Smooth muscle cell (in vitro differentiated cells): ENCODE results near the gene OR52E4. TPM values are rescaled to one million over a fixed set of nuclear protein-coding genes. Genes with fewer than 3 reads are reported as not detected.

Experiments
- DNase-seq: peaks from one replicate; lab custom pipeline; 2025; ENCODE audit not compliant: unreplicated experiment; lab: John Stamatoyannopoulos, UW
- H2AFZ ChIP-seq: fragments of 200-600 bp; sonication (generic); 2 replicates; pipeline ENCODE4 v1.6.0; 2016; ENCODE audit warnings: antibody characterized with exemption, low read depth, mild to moderate bottlenecking
- H3F3A ChIP-seq: fragments of 200-600 bp; sonication (generic); 2 replicates; pipeline ENCODE4 v1.6.0; 2017; ENCODE audit warnings: antibody characterized with exemption, low read depth
- H3K27ac ChIP-seq: fragments of 200-600 bp; sonication (generic); 2 replicates; pipeline ENCODE4 v1.5.1; 2016; ENCODE audit warnings: low read depth, mild to moderate bottlenecking
- H3K27me3 ChIP-seq: fragments of 200-600 bp; sonication (generic); 2 replicates; pipeline ENCODE4 v1.6.1; 2016; ENCODE audit warnings: low read depth, mild to moderate bottlenecking
- H3K36me3 ChIP-seq: fragments of 200-600 bp; sonication (generic); 2 replicates; pipeline ENCODE4 v1.5.1; 2016; ENCODE audit warnings: low read depth
- H3K4me1 ChIP-seq: fragments of 200-600 bp; sonication (generic); 2 replicates; pipeline ENCODE4 v1.5.1; 2016; ENCODE audit warnings: low read depth
- H3K4me2 ChIP-seq: fragments of 200-600 bp; sonication (generic); 2 replicates; pipeline ENCODE4 v1.6.0; 2016; ENCODE audit warnings: mild to moderate bottlenecking
- H3K4me3 ChIP-seq: fragments of 200-600 bp; sonication (generic); 2 replicates; pipeline ENCODE4 v1.5.1; 2016; ENCODE audit warnings: mild to moderate bottlenecking
- H3K79me2 ChIP-seq: fragments of 200-600 bp; sonication (generic); 2 replicates; pipeline ENCODE4 v1.6.0; 2016; ENCODE audit warnings: low read depth, mild to moderate bottlenecking
- H3K9ac ChIP-seq: fragments of 200-600 bp; sonication (generic); 2 replicates; pipeline ENCODE4 v1.6.0; 2016; ENCODE audit warnings: low read depth
- H3K9me3 ChIP-seq: fragments of 200-600 bp; sonication (generic); replicated peaks from 2 replicates; pipeline ENCODE4 v1.5.1; 2016; ENCODE audit warnings: low read depth
- H4K20me1 ChIP-seq: fragments of 200-600 bp; sonication (generic); 2 replicates; pipeline ENCODE4 v1.6.0; 2016; ENCODE audit warnings: low read depth
- WGBS: methylation state at CpG from one replicate; pipeline ENCODE4 v1.1.7; 2016; ENCODE audit warnings: low lambda C conversion rate; 5-methylcytosine and 5-hydroxymethylcytosine counted together
- polyA plus RNA-seq: library from polyadenylated mRNA; unstranded; fragments of >200 nt; fragmentation: Nextera tagmentation; extraction: Ambion mirVana; gene quantifications from 2 replicates; pipeline ENCODE4 v1.2.1, GENCODE V29; 2016
- total RNA-seq: library from RNA; depleted of rRNA; stranded (reverse); fragments of >200 nt; gene quantifications from 2 replicates; pipeline ENCODE4 v1.2.3, GENCODE V29; 2014
- TF ChIP-seq, protein P1 (sequence below): fragments of 200-600 bp; sonication (generic); IDR thresholded peaks from 2 replicates; pipeline ENCODE4 v1.5.1; 2017; ENCODE audit warnings: borderline replicate concordance, mild to moderate bottlenecking, antibody characterized with exemption; ENCODE audit not compliant: insufficient read depth, poor library complexity, severe bottlenecking

The OR52E4 gene
- total and polyA plus RNA-seq, 2 experiments from 2014 or later = not detected

DNA sequence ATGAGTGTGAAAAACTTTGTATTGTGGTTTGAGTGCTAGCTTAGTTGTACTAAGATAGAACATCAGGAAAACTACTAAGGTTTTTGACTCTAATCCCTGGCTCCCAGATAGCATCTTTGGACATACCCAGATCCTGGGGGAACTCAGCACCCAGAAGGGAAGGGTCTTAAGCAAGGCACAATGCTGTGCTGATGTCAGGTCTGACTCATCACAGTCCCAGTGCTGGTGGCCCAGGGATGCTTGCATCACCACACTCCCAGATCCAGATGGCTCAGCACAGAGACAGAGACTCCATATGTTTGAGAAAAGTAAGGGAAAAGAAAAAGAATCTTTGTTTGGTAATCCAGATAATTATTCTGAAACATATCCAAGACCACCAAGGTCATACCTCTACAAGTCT is 43.4 kb downstream of the OR52E4 start:
- no peaks in the 10 kb centered on the region for H3F3A ChIP-seq
- TF ChIP-seq, protein P1, sequence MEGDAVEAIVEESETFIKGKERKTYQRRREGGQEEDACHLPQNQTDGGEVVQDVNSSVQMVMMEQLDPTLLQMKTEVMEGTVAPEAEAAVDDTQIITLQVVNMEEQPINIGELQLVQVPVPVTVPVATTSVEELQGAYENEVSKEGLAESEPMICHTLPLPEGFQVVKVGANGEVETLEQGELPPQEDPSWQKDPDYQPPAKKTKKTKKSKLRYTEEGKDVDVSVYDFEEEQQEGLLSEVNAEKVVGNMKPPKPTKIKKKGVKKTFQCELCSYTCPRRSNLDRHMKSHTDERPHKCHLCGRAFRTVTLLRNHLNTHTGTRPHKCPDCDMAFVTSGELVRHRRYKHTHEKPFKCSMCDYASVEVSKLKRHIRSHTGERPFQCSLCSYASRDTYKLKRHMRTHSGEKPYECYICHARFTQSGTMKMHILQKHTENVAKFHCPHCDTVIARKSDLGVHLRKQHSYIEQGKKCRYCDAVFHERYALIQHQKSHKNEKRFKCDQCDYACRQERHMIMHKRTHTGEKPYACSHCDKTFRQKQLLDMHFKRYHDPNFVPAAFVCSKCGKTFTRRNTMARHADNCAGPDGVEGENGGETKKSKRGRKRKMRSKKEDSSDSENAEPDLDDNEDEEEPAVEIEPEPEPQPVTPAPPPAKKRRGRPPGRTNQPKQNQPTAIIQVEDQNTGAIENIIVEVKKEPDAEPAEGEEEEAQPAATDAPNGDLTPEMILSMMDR = no peak
- H3K9ac ChIP-seq = no peak overlapping the region
- H3K4me1 ChIP-seq = no peaks in the 10 kb centered on the region
- no peaks in the 10 kb centered on the region for H4K20me1 ChIP-seq
- no peak for DNase-seq
- no peak overlapping the region for H2AFZ ChIP-seq
- H3K4me2 ChIP-seq = no peak overlapping the region
- H3K27ac ChIP-seq = peak overlapping the region; percentile 19
- H3K36me3 ChIP-seq = no peaks in the 10 kb centered on the region
- H3K9me3 ChIP-seq = no peaks in the 10 kb centered on the region
- H3K79me2 ChIP-seq = no peaks in the 10 kb centered on the region
- no peaks in the 10 kb centered on the region for H3K27me3 ChIP-seq
- H3K4me3 ChIP-seq = no peak overlapping the region

DNA sequence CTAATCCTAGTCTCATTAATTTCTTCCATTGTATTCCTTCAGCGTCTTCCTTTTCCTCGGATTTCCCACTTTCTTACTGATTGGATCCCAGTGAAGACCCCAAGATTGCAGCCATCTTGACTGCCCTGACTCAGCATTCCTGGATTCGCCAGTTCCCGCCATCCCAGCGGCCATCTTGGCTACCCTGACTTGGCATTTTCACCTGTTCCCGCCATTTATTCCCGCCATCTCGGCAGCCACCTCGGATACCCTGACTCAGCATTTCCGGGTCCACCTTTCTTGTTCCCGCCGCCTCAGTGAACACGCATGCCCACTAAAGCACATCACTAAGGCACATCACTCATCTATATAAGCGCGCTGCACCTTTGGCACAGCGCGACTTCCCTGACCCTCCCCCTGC is 47.8 kb downstream of the OR52E4 start:
- H3K27ac ChIP-seq = no peak overlapping the region
- H3K27me3 ChIP-seq = no peaks in the 10 kb centered on the region
- no peaks in the 10 kb centered on the region for H3K9me3 ChIP-seq
- no peaks in the 10 kb centered on the region for H3K79me2 ChIP-seq
- H3K4me3 ChIP-seq = no peak overlapping the region
- DNase-seq = no peak
- H3F3A ChIP-seq = no peaks in the 10 kb centered on the region
- H3K9ac ChIP-seq = no peak overlapping the region
- H3K4me1 ChIP-seq = no peaks in the 10 kb centered on the region
- H3K36me3 ChIP-seq = no peaks in the 10 kb centered on the region
- 97% methylated on average over 17 of the region's 17 CpGs for WGBS
- no peaks in the 10 kb centered on the region for H4K20me1 ChIP-seq
- H3K4me2 ChIP-seq = no peak overlapping the region
- TF ChIP-seq, protein P1 = no peak
- H2AFZ ChIP-seq = no peak overlapping the region

DNA sequence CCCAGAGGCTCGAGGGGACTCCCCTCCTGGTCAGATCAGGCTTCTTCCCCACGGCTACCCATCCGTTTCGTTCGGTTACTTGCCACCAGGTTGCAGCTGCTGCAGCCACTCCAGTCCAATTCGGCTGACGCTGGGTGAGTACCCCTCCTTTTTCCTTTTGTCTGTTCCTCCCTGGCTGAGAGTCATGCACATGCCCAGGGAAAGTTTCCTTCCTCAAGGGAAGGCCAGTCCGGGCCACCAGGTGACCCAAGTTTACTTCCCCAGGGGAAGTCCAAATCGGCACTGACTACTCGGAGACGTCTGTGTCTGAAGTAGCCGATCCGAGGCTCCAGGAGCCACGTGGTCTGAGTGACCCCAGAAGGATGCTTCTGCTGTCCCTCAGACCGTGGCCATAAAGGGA is 48.4 kb downstream of the OR52E4 start:
- Histone ChIP-seq H2AFZ (no peak overlapping the region), H3K4me2 (no peak overlapping the region), H3K4me1 (no peaks in the 10 kb centered on the region), H3K36me3 (no peaks in the 10 kb centered on the region), H4K20me1 (no peaks in the 10 kb centered on the region), H3F3A (no peaks in the 10 kb centered on the region), H3K9me3 (no peaks in the 10 kb centered on the region), H3K9ac (no peak overlapping the region), H3K27me3 (no peaks in the 10 kb centered on the region), H3K27ac (no peak overlapping the region), H3K79me2 (no peaks in the 10 kb centered on the region), H3K4me3 (no peak overlapping the region)
- TF ChIP-seq, protein P1 = no peak
- DNase-seq = no peak
- WGBS = 86% methylated on average over 15 of the region's 15 CpGs

DNA sequence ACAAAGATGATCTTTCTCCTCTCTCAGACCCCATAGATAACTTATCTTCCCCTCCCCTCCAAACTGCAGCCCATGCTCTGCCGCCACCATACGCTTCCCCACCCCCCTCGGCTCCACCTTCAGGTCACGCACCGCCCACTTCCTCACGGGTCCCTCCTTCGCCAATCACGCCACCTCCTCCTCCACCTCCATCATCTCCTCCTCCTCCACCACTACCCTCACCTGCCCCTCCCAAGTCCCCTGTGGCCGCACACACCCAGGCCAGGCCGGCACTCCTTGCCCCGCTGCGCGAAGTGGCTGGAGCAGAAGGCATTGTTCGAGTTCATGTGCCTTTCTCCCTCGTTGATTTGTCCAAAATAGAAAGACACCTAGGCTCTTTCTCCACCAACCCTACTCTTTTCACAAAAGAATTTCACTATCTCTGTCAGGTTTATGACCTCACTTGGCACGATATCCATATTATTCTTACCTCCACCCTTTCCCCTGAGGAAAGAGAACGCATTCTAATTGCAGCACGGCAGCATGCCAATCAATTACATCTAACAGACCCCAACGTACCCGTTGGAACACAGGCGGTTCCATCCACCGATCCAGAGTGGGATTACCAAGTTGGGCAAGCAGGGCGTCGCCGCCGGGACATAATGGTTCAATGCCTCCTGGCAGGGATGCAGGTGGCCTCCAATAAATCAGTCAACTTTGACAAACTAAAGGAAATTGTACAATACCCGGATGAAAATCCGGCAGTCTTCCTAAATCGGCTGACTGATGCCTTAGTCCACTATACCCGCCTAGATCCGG is 49.3 kb downstream of the OR52E4 start:
- Histone ChIP-seq H4K20me1 (no peaks in the 10 kb centered on the region), H3K9ac (no peak overlapping the region), H3K4me1 (no peaks in the 10 kb centered on the region), H3K27me3 (no peaks in the 10 kb centered on the region), H3K36me3 (no peaks in the 10 kb centered on the region), H3K4me2 (no peak overlapping the region), H3K4me3 (no peak overlapping the region), H2AFZ (no peak overlapping the region), H3F3A (no peaks in the 10 kb centered on the region), H3K9me3 (no peaks in the 10 kb centered on the region), H3K79me2 (no peaks in the 10 kb centered on the region), H3K27ac (no peak overlapping the region)
- TF ChIP-seq, protein P1 = no peak
- no peak for DNase-seq
- WGBS = 92% methylated on average over 26 of the region's 31 CpGs
